Rectal smooth muscle tissue (tissue), 1 donor: ENCODE measurements around the gene SPEM2.

Experiments used
- H3K27ac ChIP-seq: one replicate; pipeline ENCODE4 v1.7.0; 2013; ENCODE audit warnings: low read depth, low read length, inconsistent platforms
- H3K27me3 ChIP-seq: one replicate; pipeline ENCODE4 v1.7.0; 2013; ENCODE audit warnings: low read length; ENCODE audit not compliant: control insufficient read depth, insufficient read depth
- H3K36me3 ChIP-seq: one replicate; pipeline ENCODE4 v1.7.0; 2013; ENCODE audit warnings: low read length; ENCODE audit not compliant: control insufficient read depth, insufficient read depth
- H3K4me1 ChIP-seq: one replicate; pipeline ENCODE4 v1.7.0; 2013; ENCODE audit warnings: low read length; ENCODE audit not compliant: control insufficient read depth, insufficient read depth
- H3K4me3 ChIP-seq: one replicate; pipeline ENCODE4 v1.7.0; 2013; ENCODE audit warnings: low read length
- H3K9ac ChIP-seq: one replicate; pipeline ENCODE4 v1.7.0; 2013; ENCODE audit warnings: low read length

The SPEM2 gene

GRCh38 chr17:7406235-7406825 lies 19.1 kb upstream of the SPEM2 start:
- H3K4me3 ChIP-seq: no peak overlapping the region
- no peak overlapping the region for H3K9ac ChIP-seq
- H3K36me3 ChIP-seq: peaks cover 6% of the 10 kb centered on the region
- peaks cover 12% of the 10 kb centered on the region for H3K4me1 ChIP-seq
- H3K27ac ChIP-seq: no peak overlapping the region
- H3K27me3 ChIP-seq: peaks cover 4% of the 10 kb centered on the region

DNA sequence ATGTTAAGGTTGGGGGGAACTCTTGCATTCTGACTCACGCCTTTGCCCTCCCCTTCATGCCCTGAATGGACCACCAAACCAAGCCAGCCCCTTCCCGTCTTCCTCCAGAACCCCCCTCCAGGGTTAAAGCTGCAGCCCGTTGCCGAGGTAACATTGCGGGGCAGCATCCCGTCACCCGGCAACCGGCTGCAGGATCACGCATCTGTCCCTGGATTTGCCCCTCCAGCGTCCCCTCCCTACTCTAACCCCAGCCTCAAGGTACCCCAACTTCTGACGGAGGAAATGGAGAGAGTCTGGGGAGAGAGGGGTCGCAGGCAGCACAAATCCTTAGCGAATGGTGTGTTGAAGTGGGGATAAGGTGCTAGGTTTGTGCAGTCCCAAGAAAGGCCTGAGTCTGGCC lies 18.3 kb upstream of the SPEM2 start:
- H3K4me3 ChIP-seq: no peak overlapping the region
- peaks cover 4% of the 10 kb centered on the region for H3K27me3 ChIP-seq
- H3K9ac ChIP-seq: no peak overlapping the region
- peaks cover 6% of the 10 kb centered on the region for H3K36me3 ChIP-seq
- H3K4me1 ChIP-seq: peaks cover 12% of the 10 kb centered on the region
- no peak overlapping the region for H3K27ac ChIP-seq

DNA sequence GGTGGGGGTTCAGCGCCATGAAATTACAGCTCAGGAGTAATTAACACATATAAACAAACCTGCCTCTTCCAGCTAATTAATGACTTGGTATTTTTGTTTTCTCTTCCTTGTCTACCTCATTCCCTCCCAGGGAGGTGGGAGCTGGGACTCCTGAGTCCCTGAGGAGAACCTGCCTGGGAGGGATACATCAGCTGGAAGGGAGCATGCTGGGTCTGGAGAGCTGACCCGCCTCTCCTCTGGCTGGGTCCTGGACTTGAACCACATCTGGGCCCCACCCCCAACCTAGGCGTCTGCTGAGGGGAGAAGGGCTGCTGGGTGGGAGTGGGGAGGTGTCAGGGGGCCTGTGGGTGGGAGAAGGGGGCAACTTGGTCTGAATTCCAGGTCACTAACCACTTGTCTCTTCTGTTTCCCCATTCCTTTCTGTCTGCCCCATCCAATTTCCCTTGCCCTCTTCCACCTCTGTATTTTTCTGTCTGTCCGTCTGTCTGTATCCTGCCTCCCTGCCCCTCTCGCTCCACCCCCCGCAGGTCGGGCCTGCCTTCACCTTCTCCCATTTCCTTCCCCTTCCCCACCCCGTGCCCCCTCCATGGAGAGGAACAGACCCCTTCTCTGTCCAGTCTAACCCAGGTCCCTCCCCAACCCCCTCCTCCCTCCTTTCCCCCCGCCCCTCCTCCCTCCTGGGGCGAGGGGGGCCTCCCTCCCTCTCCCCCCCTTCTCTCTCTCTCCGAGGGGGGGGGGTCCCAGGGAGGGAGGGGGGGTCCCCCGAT lies 17.7 kb upstream of the SPEM2 start, which contains the start of gene NLGN2:
NLGN2 (plus strand) TSS at position 361 of the 767 bp plus-strand sequence. CDS start 411 bp downstream, outside the sequence.
- no peak within 1 kb of the TSS for H3K4me3 ChIP-seq
- H3K27me3 ChIP-seq: peaks cover 4% of the 10 kb centered on the region
- peaks cover 11% of the 10 kb centered on the region for H3K4me1 ChIP-seq
- no peak within 1 kb of the TSS for H3K9ac ChIP-seq
- H3K27ac ChIP-seq: no peak within 1 kb of the TSS
- H3K36me3 ChIP-seq: peaks cover 6% of the 10 kb centered on the region

GRCh38 chr17:7408252-7408727 lies 17.1 kb upstream of the SPEM2 start:
- H3K4me3 ChIP-seq: no peak overlapping the region
- H3K36me3 ChIP-seq: peaks cover 6% of the 10 kb centered on the region
- H3K27ac ChIP-seq: no peak overlapping the region
- H3K9ac ChIP-seq: no peak overlapping the region
- H3K27me3 ChIP-seq: peaks cover 4% of the 10 kb centered on the region
- H3K4me1 ChIP-seq: peaks cover 5% of the 10 kb centered on the region

DNA sequence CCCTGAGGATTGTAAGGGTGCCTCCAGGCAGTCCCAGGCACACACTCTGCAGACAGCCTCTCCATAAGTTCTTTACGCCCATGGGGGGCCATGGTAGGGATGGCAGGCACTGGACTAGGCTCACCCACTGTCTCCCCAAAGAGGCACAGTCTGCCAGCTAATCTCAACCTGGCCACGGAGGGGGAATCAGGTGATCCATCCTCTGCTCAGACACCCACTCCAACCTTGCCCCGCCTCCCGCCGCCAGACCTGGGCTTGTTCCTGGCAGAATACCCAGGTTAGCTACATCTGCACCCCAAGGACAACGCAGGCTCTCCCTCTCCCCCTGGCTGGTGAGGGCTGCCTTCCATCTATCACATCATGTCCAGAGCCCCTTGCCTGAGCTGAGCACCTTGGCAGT lies 16.6 kb upstream of the SPEM2 start:
- Histone ChIP-seq H3K9ac (no peak overlapping the region), H3K27me3 (peaks cover 4% of the 10 kb centered on the region), H3K4me3 (no peak overlapping the region), H3K27ac (no peak overlapping the region), H3K4me1 (peaks cover 5% of the 10 kb centered on the region), H3K36me3 (peaks cover 6% of the 10 kb centered on the region)

GRCh38 chr17:7409716-7410115 lies 15.7 kb upstream of the SPEM2 start:
- Histone ChIP-seq H3K4me1 (peaks cover 5% of the 10 kb centered on the region), H3K36me3 (peaks cover 6% of the 10 kb centered on the region), H3K27ac (no peak overlapping the region), H3K9ac (no peak overlapping the region), H3K4me3 (no peak overlapping the region), H3K27me3 (peaks cover 4% of the 10 kb centered on the region)

GRCh38 chr17:7410634-7411426 lies 14.6 kb upstream of the SPEM2 start:
- Histone ChIP-seq H3K27me3 (peaks cover 4% of the 10 kb centered on the region), H3K9ac (no peak overlapping the region), H3K36me3 (peaks cover 6% of the 10 kb centered on the region), H3K4me3 (no peak overlapping the region), H3K4me1 (peaks cover 5% of the 10 kb centered on the region), H3K27ac (no peak overlapping the region)

DNA sequence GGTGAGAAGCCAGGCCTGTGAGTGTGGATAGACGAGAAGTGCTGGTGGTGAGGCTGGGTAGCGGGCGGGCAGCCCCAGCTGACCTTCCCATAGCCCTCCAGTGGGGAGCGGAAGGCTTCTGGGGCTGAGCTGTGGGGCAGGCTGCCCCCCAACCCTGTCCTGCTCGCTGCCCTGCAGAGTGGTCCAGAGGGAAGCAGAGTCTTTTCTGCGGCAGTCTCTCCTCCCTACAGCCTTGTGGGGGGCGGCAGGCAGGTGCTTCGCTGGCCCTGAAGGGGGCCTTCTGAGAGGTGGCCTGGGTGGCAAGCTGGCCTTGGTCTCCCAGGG lies 14.0 kb upstream of the SPEM2 start:
- H3K4me1 ChIP-seq: no peaks in the 10 kb centered on the region
- H3K27me3 ChIP-seq: peaks cover 4% of the 10 kb centered on the region
- H3K36me3 ChIP-seq: peaks cover 6% of the 10 kb centered on the region
- H3K4me3 ChIP-seq: no peak overlapping the region
- H3K9ac ChIP-seq: no peak overlapping the region
- H3K27ac ChIP-seq: no peak overlapping the region

GRCh38 chr17:7413346-7413985 lies 11.9 kb upstream of the SPEM2 start:
- H3K9ac ChIP-seq: no peak overlapping the region
- H3K4me1 ChIP-seq: no peaks in the 10 kb centered on the region
- H3K27me3 ChIP-seq: peaks cover 2% of the 10 kb centered on the region

DNA sequence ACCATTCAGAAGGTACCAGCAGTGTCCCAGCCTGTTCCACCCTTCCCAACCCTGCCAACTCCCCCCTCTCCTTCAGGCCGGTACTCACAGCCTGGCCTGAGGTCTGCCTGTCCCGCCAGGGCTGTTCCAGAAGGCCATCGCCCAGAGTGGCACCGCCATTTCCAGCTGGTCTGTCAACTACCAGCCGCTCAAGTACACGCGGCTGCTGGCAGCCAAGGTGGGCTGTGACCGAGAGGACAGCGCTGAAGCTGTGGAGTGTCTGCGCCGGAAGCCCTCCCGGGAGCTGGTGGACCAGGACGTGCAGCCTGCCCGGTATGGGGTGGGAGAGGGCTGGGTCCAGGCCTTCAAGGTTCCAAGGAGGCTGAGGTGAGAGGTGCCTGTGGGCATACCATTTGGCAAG lies 10.6 kb upstream of the SPEM2 start:
- Histone ChIP-seq H3K27ac (no peak overlapping the region), H3K4me1 (no peaks in the 10 kb centered on the region), H3K36me3 (peaks cover 4% of the 10 kb centered on the region), H3K27me3 (peaks cover 2% of the 10 kb centered on the region), H3K4me3 (no peak overlapping the region), H3K9ac (no peak overlapping the region)

More at GRCh38 chr17:7413346-7413985, 11.9 kb upstream of the SPEM2 start:
- no peak overlapping the region for H3K27ac ChIP-seq
- H3K36me3 ChIP-seq: peaks cover 6% of the 10 kb centered on the region
- H3K4me3 ChIP-seq: no peak overlapping the region

DNA sequence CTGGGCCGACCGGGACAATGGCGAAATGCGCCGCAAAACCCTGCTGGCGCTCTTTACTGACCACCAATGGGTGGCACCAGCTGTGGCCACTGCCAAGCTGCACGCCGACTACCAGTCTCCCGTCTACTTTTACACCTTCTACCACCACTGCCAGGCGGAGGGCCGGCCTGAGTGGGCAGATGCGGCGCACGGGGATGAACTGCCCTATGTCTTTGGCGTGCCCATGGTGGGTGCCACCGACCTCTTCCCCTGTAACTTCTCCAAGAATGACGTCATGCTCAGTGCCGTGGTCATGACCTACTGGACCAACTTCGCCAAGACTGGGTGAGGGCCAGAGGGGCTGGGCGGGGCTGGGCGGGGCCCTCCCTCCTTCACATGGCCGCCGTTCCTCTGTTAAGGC lies 9.6 kb upstream of the SPEM2 start:
- H3K27ac ChIP-seq: no peak overlapping the region
- H3K4me1 ChIP-seq: no peaks in the 10 kb centered on the region
- no peaks in the 10 kb centered on the region for H3K27me3 ChIP-seq
- H3K4me3 ChIP-seq: no peak overlapping the region
- no peaks in the 10 kb centered on the region for H3K36me3 ChIP-seq
- no peak overlapping the region for H3K9ac ChIP-seq

GRCh38 chr17:7416323-7416722 lies 9.1 kb upstream of the SPEM2 start:
- H3K4me3 ChIP-seq: no peak overlapping the region
- no peak overlapping the region for H3K27ac ChIP-seq

More at GRCh38 chr17:7416323-7416722, 9.1 kb upstream of the SPEM2 start:
- no peaks in the 10 kb centered on the region for H3K27me3 ChIP-seq
- H3K36me3 ChIP-seq: no peaks in the 10 kb centered on the region
- H3K9ac ChIP-seq: no peak overlapping the region
- no peaks in the 10 kb centered on the region for H3K4me1 ChIP-seq
